AG09309 (cell line): ENCODE data around the gene PPP2R5C.

ENCODE experiments used
- DNase-seq: peaks from one replicate; pipeline ENCODE4 v3.0.0-alpha.2; 2010; ENCODE audit warnings: low read depth
- H3K4me3 ChIP-seq: 2 replicates; pipeline ENCODE4 v1.5.1; 2011; ENCODE audit warnings: mild to moderate bottlenecking, low read depth, low read length, moderate library complexity; ENCODE audit not compliant: control insufficient read depth
- CTCF ChIP-seq: IDR thresholded peaks from 2 replicates; pipeline ENCODE4 v1.5.1; 2011; ENCODE audit warnings: mild to moderate bottlenecking, low read depth, low read length, inconsistent platforms; ENCODE audit not compliant: insufficient read depth, control insufficient read depth; ENCODE audit errors: missing control alignments

The PPP2R5C gene

DNA sequence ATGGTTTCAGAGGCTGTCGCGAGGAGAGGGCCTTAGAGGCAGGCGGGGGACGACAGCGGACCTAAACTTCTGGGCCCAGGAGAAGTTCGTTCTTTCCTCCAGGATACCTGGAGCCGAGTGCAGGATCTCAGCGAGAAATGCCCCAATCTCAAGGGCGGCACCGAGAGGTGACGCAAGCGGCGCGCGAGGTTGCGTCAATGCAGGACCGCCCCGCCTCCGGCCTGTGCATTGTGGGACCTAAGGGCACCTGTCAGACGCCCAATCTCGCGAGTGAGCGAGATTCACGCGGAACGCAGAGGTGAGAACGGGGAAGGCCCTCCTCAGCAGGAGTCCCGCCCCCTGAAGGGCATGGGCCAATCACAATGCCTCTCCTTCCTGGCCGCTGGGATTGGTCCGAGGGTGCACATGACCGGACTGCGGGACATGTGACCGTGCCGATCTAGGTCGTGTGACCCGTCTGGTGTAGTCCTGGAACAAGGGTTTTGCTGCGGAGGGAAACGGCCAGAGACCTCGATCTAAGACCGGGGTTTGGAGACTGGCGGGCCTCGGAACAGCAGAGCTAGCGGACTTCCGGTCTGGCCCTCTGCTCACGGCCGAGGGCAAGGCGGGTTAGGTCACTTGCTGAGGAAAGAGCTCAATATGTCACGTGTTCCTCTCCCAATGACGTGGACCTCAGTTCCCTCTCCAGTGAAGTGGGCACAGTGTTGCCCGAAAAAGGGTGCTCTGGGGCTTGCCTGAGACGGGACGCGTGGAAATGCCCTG, 186.6 kb downstream of the PPP2R5C start:
- TF ChIP-seq CTCF = no peak
- peak; percentile 99 for DNase-seq

GRCh38 chr14:101948666-101949216, 187.2 kb downstream of the PPP2R5C start:
- no peak for DNase-seq
- no peak for TF ChIP-seq CTCF

More for the DNA sequence above, 186.6 kb downstream of the PPP2R5C start:
- H3K4me3 ChIP-seq = peak overlapping the region; percentile 91

GRCh38 chr14:101950100-101950499, 188.6 kb downstream of the PPP2R5C start:
- TF ChIP-seq CTCF = no peak
- DNase-seq = no peak
- H3K4me3 ChIP-seq = no peak overlapping the region

More at GRCh38 chr14:101948666-101949216, 187.2 kb downstream of the PPP2R5C start:
- peak overlapping the region; percentile 91 for H3K4me3 ChIP-seq

- DNase-seq = no peak
- no peak for TF ChIP-seq CTCF
- H3K4me3 ChIP-seq = no peak overlapping the region
Measured at GRCh38 chr14:101950516-101951215, 189.2 kb downstream of the PPP2R5C start.

- TF ChIP-seq CTCF = no peak
- DNase-seq = no peak
- no peak overlapping the region for H3K4me3 ChIP-seq
Measured at GRCh38 chr14:101953151-101953550, 191.6 kb downstream of the PPP2R5C start.

DNA sequence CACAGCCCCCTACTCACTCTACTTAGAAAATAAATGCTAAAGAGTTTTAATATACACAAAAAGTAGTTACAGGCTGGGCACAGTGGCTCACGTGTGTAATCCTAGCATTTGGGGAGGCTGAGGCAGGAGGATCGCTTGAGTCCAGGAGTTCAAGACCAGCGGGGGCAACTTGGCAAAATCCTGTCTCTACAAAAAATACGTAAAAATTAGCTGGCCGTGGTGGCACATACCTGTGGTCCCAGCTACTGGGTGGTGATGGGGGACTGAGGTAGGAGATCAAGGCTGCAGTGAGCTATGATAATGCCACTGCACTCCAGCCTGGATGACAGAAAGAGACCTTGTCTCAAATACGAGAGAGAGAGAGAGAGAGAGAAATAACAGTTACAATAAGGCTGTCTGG, 193.0 kb downstream of the PPP2R5C start:
- H3K4me3 ChIP-seq = no peak overlapping the region
- no peak for TF ChIP-seq CTCF
- DNase-seq = no peak
